Fibroblast of lung (primary cell): ENCODE data around the gene MRPS35. TPM values are rescaled to one million over a fixed set of nuclear protein-coding genes. Genes with fewer than 3 reads are reported as not detected.

ENCODE experiments used
- DNase-seq, 2 donors: peaks; one replicate each; pipeline versions ENCODE4 v3.0.0 to v3.0.0-alpha.2; 2010; ENCODE audit warnings: low read depth in 2 of 2
- H2AFZ ChIP-seq: 2 replicates; pipeline ENCODE4 v1.5.1; 2012; ENCODE audit warnings: low read length, control low read depth, inconsistent platforms
- H3K27ac ChIP-seq: 2 replicates; pipeline ENCODE4 v1.5.1; 2011; ENCODE audit warnings: low read length, control low read depth; ENCODE audit not compliant: insufficient read depth
- H3K27me3 ChIP-seq: 2 replicates; pipeline ENCODE4 v1.5.1; 2011; ENCODE audit warnings: mild to moderate bottlenecking, low read length; ENCODE audit not compliant: control insufficient read depth, insufficient read depth
- H3K36me3 ChIP-seq: 2 replicates; pipeline ENCODE4 v1.5.1; 2011; ENCODE audit warnings: low read length; ENCODE audit not compliant: control insufficient read depth, insufficient read depth
- H3K4me1 ChIP-seq: 2 replicates; pipeline ENCODE4 v1.5.1; 2011; ENCODE audit warnings: low read length; ENCODE audit not compliant: control insufficient read depth, insufficient read depth; ENCODE audit errors: extremely low read depth
- H3K4me2 ChIP-seq: 2 replicates; pipeline ENCODE4 v1.5.1; 2011; ENCODE audit warnings: low read length, control low read depth; ENCODE audit not compliant: insufficient read depth; ENCODE audit errors: extremely low read depth
- H3K4me3 ChIP-seq, 4 experiments: fragments of 200-600 bp in 1 of 4; sonication (generic) in 1 of 4; replicated peaks in 1 of 4; 2 replicates each; pipeline ENCODE4 v1.5.1; 2011 to 2016; ENCODE audit warnings: low read length in 4 of 4, low read depth in 3 of 4, mild to moderate bottlenecking in 3 of 4, control low read depth in 2 of 4, inconsistent platforms in 1 of 4, mixed read lengths in 1 of 4; ENCODE audit not compliant: insufficient read depth in 1 of 4; ENCODE audit errors: control extremely low read depth in 1 of 4
- H3K79me2 ChIP-seq: 2 replicates; pipeline ENCODE4 v1.5.1; 2012; ENCODE audit warnings: mild to moderate bottlenecking, low read length, inconsistent platforms; ENCODE audit not compliant: control insufficient read depth, insufficient read depth
- H3K9ac ChIP-seq: 2 replicates; pipeline ENCODE4 v1.5.1; 2011; ENCODE audit warnings: mild to moderate bottlenecking, low read length, control low read depth; ENCODE audit not compliant: insufficient read depth
- H3K9me3 ChIP-seq: 2 replicates; pipeline ENCODE4 v1.5.1; 2012; ENCODE audit warnings: low read depth, low read length; ENCODE audit not compliant: control insufficient read depth, insufficient read depth
- H4K20me1 ChIP-seq: 2 replicates; pipeline ENCODE4 v1.5.1; 2011; ENCODE audit warnings: low read length; ENCODE audit not compliant: control insufficient read depth, insufficient read depth; ENCODE audit errors: extremely low read depth
- CTCF ChIP-seq, 2 donors: IDR thresholded peaks in 1 of 2; conservative IDR thresholded peaks in 1 of 2; 1 replicate in 1 of 2; 2 replicates in 1 of 2; pipeline ENCODE4 v1.5.1; 2011 to 2012; ENCODE audit warnings: low read length in 2 of 2, control low read depth in 1 of 2, inconsistent platforms in 1 of 2, low read depth in 1 of 2, mild to moderate bottlenecking in 1 of 2
- EZH2 ChIP-seq: IDR thresholded peaks from 2 replicates; pipeline ENCODE4 v1.5.1; 2012; ENCODE audit warnings: low read length, control low read depth, mild to moderate bottlenecking; ENCODE audit errors: missing control alignments
- polyA plus RNA-seq, 2 donors: library from polyadenylated mRNA; depleted of rRNA in 1 of 2; stranded (reverse) in 1 of 2; unstranded in 1 of 2; fragments of >200 nt; gene quantifications; 2 replicates each; pipeline ENCODE4 v1.2.1, GENCODE V29; 2011 to 2012; ENCODE audit warnings: missing spikeins in 1 of 2
- total RNA-seq: library from RNA; depleted of rRNA; stranded (reverse); fragments of >200 nt; gene quantifications from 2 replicates; pipeline ENCODE4 v1.2.1, GENCODE V29; 2014

The MRPS35 gene
- total and polyA plus RNA-seq, 2 donors (not counting 1 experiment from before 2014, with no cell fraction given), result 52.5 to 70.7 TPM

GRCh38 chr12:27785882-27786570 is 75.4 kb downstream of the MRPS35 start:
- Histone ChIP-seq H3K4me1 (peaks cover 4% of the 10 kb centered on the region), H3K4me3 (peak overlapping the region in 1 of 4 experiments; percentile 3), H4K20me1 (peaks cover 2% of the 10 kb centered on the region), H3K9ac (no peak overlapping the region), H3K4me2 (no peak overlapping the region), H3K36me3 (peaks cover 3% of the 10 kb centered on the region), H3K9me3 (no peaks in the 10 kb centered on the region), H3K27ac (no peak overlapping the region), H3K27me3 (no peaks in the 10 kb centered on the region), H2AFZ (no peak overlapping the region), H3K79me2 (peaks cover 57% of the 10 kb centered on the region)
- TF ChIP-seq EZH2, result no peak
- peak; percentile 71 to 78 for DNase-seq

GRCh38 chr12:27787559-27787958 is 76.9 kb downstream of the MRPS35 start:
- Histone ChIP-seq H2AFZ (no peak overlapping the region), H3K4me2 (peak overlapping the region; percentile 11), H3K9ac (no peak overlapping the region), H3K9me3 (no peaks in the 10 kb centered on the region), H3K4me1 (peaks cover 4% of the 10 kb centered on the region), H3K27ac (no peak overlapping the region), H3K36me3 (peaks cover 7% of the 10 kb centered on the region), H4K20me1 (peaks cover 2% of the 10 kb centered on the region), H3K4me3 (no peak overlapping the region), H3K27me3 (no peaks in the 10 kb centered on the region), H3K79me2 (peaks cover 46% of the 10 kb centered on the region)
- peak; percentile 39 to 78 for DNase-seq
- no peak for TF ChIP-seq EZH2
- TF ChIP-seq CTCF (conservative IDR thresholded peaks at IDR 0.05 in 1 of 2, IDR thresholded peaks at IDR 0.05 in 1 of 2; ENCODE audit: low read depth in 1 of 2, low read length in 2 of 2), result no peak

GRCh38 chr12:27790179-27790578 is 79.5 kb downstream of the MRPS35 start:
- Histone ChIP-seq H4K20me1 (peaks cover 2% of the 10 kb centered on the region), H3K4me1 (peaks cover 4% of the 10 kb centered on the region), H2AFZ (no peak overlapping the region), H3K27ac (no peak overlapping the region), H3K4me3 (no peak overlapping the region), H3K9ac (no peak overlapping the region), H3K4me2 (no peak overlapping the region), H3K36me3 (peaks cover 13% of the 10 kb centered on the region), H3K27me3 (no peaks in the 10 kb centered on the region), H3K79me2 (peaks cover 29% of the 10 kb centered on the region), H3K9me3 (no peaks in the 10 kb centered on the region)
- no peak for DNase-seq
- TF ChIP-seq CTCF (conservative IDR thresholded peaks at IDR 0.05 in 1 of 2, IDR thresholded peaks at IDR 0.05 in 1 of 2; ENCODE audit: low read depth in 1 of 2, low read length in 2 of 2), result no peak
- no peak for TF ChIP-seq EZH2
